IPS-11a (cell line): ENCODE measurements around the gene GJD3.
A peak's percentile ranks its signal among the peaks of the same experiment; 100 is the strongest.

ENCODE experiments used
- H3K4me3 ChIP-seq: one replicate; pipeline ENCODE4 v1.5.1; 2013; ENCODE audit warnings: low read depth, low read length, control low read depth

Gene GJD3

GRCh38 chr17:40342504-40343218, 21.9 kb downstream of the GJD3 start:
- H3K4me3 ChIP-seq = peak overlapping the region; percentile 33

- peak overlapping the region; percentile 33 for H3K4me3 ChIP-seq
These were observed 22.6 kb downstream of the GJD3 start for GRCh38 chr17:40341808-40342503.

- H3K4me3 ChIP-seq = peak overlapping the region; percentile 33
These were observed 23.4 kb downstream of the GJD3 start for GRCh38 chr17:40340880-40341807.

GRCh38 chr17:40340327-40340726, 24.2 kb downstream of the GJD3 start:
- H3K4me3 ChIP-seq = no peak overlapping the region

- no peak overlapping the region for H3K4me3 ChIP-seq
These were observed 25.4 kb downstream of the GJD3 start for GRCh38 chr17:40338941-40339649.

GRCh38 chr17:40338058-40338457, 26.5 kb downstream of the GJD3 start:
- no peak overlapping the region for H3K4me3 ChIP-seq

- no peak overlapping the region for H3K4me3 ChIP-seq
These were observed 27.2 kb downstream of the GJD3 start for GRCh38 chr17:40337351-40337750.

GRCh38 chr17:40335620-40336019, 28.9 kb downstream of the GJD3 start:
- no peak overlapping the region for H3K4me3 ChIP-seq

- H3K4me3 ChIP-seq = no peak overlapping the region
These were observed 30.6 kb downstream of the GJD3 start for GRCh38 chr17:40333781-40334448.

GRCh38 chr17:40331743-40332641, 32.5 kb downstream of the GJD3 start:
- H3K4me3 ChIP-seq = no peak overlapping the region

- H3K4me3 ChIP-seq = no peak overlapping the region
These were observed 33.6 kb downstream of the GJD3 start for GRCh38 chr17:40330850-40331470.

- no peak overlapping the region for H3K4me3 ChIP-seq
These were observed 34.4 kb downstream of the GJD3 start for GRCh38 chr17:40329839-40330794.

GRCh38 chr17:40328386-40328766, 36.2 kb downstream of the GJD3 start:
- H3K4me3 ChIP-seq = no peak overlapping the region

- no peak overlapping the region for H3K4me3 ChIP-seq
These were observed 36.7 kb downstream of the GJD3 start for GRCh38 chr17:40327735-40328385.

GRCh38 chr17:40327244-40327729, 37.2 kb downstream of the GJD3 start:
- H3K4me3 ChIP-seq = no peak overlapping the region

- no peak overlapping the region for H3K4me3 ChIP-seq
These were observed 37.7 kb downstream of the GJD3 start for GRCh38 chr17:40326832-40327199.
